GM21576 (cell line): ENCODE data around the gene TMEM9.

Source experiments
- ATAC-seq: cut with Tn5 transposase; IDR thresholded peaks from one replicate; pipeline ENCODE4 v1.9.1; 2021; ENCODE audit warnings: mild to moderate bottlenecking, moderate library complexity; ENCODE audit not compliant: unreplicated experiment

Gene TMEM9

GRCh38 chr1:201146626-201147390, 7.5 kb downstream of the TMEM9 start:
- no peak for ATAC-seq

GRCh38 chr1:201145816-201146215, 8.5 kb downstream of the TMEM9 start:
- no peak for ATAC-seq

GRCh38 chr1:201145132-201145531, 9.1 kb downstream of the TMEM9 start:
- ATAC-seq = no peak

GRCh38 chr1:201144701-201145100, 9.6 kb downstream of the TMEM9 start:
- no peak for ATAC-seq

GRCh38 chr1:201143726-201144635, 10.3 kb downstream of the TMEM9 start:
- no peak for ATAC-seq

- no peak for ATAC-seq
Measured at GRCh38 chr1:201142849-201143725, 11.2 kb downstream of the TMEM9 start.

- ATAC-seq = no peak
Measured at GRCh38 chr1:201142011-201142848, 12.0 kb downstream of the TMEM9 start.

- ATAC-seq = no peak
Measured at GRCh38 chr1:201141418-201141817, 12.9 kb downstream of the TMEM9 start.

GRCh38 chr1:201140941-201141260, 13.4 kb downstream of the TMEM9 start:
- ATAC-seq = no peak

GRCh38 chr1:201140235-201140940, 13.9 kb downstream of the TMEM9 start:
- ATAC-seq = no peak

GRCh38 chr1:201139756-201140155, 14.5 kb downstream of the TMEM9 start:
- no peak for ATAC-seq

GRCh38 chr1:201139306-201139705, 15.0 kb downstream of the TMEM9 start:
- ATAC-seq = no peak

- no peak for ATAC-seq
Measured at GRCh38 chr1:201138311-201138840, 15.9 kb downstream of the TMEM9 start.

GRCh38 chr1:201137579-201138310, 16.5 kb downstream of the TMEM9 start:
- no peak for ATAC-seq

- ATAC-seq = no peak
Measured at GRCh38 chr1:201137024-201137392, 17.3 kb downstream of the TMEM9 start.

GRCh38 chr1:201136355-201137023, 17.8 kb downstream of the TMEM9 start:
- no peak for ATAC-seq

GRCh38 chr1:201134405-201134804, 19.9 kb downstream of the TMEM9 start:
- ATAC-seq = no peak

GRCh38 chr1:201131398-201131797, 22.9 kb downstream of the TMEM9 start:
- no peak for ATAC-seq
